HG02938 (cell line): ENCODE results near the gene CORO7.
A peak's percentile ranks its signal among the peaks of the same experiment; 100 is the strongest.

Experiments
- ATAC-seq: cut with Tn5 transposase; IDR thresholded peaks from one replicate; pipeline ENCODE4 v1.9.1; 2021; ENCODE audit warnings: mild to moderate bottlenecking, moderate library complexity; ENCODE audit not compliant: unreplicated experiment

The CORO7 gene

DNA sequence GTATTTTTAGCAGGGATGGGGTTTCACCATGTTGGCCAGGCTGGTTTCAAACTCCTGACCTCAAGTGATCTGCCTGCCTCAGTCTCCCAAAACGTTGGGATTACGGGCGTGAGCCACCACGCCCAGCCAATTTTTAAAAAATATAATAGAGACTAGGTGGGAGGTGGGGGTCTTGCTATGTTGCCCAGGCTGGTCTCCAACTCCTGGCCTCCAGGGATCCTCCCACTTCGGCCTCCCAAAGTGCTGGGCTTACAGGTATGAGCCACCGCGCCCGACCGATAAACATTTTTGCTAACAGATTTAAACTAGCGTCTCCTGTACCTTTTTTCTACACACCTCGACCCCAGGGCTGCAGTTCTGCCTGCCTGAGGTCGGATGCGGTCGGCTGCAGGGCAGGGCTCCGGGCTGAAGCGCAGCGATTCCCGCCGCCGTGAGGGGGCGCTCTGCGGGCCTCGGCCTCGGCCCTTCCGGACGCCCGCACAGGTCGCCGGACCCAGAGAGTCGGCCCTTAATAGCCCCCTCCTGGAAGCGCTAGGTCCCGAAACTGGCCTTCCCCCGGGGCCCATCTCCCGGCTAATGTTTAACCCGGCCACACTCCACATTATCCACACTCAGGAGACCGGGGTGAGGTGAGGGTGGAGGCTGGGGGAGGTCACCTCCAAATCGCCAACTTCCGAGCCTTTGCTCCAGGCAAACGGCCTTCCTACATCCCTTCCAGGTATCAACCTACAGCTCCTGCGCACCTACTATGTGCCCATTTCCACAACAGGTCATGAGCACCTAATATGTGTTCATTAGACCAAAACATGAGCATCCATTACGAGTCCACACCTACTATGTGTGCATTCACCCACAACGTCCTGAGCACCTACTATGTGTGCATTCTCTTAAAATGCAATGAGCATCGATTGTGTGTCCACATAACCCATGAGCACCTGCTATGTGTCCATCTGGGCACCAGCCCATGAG is 102.5 kb downstream of the CORO7 start:
- no peak for ATAC-seq

DNA sequence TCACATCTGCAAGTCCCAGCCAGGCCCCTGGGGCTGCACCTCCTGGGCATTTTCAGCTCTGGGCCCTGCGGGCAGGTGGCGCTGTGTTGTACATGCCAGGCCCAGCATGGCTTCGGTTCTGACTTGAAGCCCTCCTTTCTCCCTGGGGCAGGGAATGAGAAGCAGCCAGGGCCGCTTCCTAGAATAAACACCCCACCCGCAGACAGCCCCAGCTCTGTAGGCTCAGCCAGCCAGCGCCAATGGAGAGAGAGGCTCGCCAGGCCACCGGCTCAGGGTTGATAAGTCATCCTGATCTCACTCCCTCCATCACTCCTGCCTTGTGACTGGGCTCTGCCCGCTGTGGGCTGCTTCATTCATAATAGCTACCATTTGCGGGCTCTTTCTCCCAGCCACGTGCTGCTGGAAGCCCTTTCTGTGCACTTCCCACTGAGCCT is 106.5 kb downstream of the CORO7 start:
- ATAC-seq = no peak

DNA sequence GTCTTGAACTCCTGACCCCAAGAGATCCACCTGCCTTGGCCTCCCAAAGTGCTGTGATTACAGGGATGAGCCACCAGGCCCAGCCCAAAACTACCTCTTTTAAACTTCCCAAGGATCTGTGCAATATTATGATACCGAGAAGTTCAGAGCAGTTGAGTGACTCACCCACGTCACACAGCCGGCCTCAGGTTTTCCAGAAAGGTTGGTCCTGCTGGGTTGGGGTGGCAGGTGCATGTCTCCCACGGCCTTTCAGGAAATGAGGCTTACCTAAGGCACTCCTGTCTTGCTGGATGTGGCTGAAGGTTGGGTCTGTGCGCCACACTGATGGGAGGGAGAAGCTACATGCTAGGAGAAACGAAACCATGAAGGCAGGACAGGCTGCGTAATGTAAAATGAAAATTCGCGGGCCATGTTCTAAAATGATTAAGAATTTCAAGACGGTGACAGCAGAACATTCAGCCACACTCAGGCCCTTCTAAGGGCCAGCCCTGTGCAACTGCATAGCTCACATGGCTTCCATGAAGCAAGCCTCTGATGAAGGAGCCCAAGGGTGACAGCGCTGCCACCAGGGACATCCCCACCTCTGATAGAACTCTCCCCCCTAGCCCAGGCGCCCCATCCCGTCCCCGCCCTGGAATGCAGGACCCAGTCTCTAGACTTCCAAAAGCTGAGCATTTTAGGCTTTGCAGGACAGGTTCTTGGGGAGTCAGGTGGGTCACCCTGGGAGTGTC is 107.1 kb downstream of the CORO7 start:
- no peak for ATAC-seq

DNA sequence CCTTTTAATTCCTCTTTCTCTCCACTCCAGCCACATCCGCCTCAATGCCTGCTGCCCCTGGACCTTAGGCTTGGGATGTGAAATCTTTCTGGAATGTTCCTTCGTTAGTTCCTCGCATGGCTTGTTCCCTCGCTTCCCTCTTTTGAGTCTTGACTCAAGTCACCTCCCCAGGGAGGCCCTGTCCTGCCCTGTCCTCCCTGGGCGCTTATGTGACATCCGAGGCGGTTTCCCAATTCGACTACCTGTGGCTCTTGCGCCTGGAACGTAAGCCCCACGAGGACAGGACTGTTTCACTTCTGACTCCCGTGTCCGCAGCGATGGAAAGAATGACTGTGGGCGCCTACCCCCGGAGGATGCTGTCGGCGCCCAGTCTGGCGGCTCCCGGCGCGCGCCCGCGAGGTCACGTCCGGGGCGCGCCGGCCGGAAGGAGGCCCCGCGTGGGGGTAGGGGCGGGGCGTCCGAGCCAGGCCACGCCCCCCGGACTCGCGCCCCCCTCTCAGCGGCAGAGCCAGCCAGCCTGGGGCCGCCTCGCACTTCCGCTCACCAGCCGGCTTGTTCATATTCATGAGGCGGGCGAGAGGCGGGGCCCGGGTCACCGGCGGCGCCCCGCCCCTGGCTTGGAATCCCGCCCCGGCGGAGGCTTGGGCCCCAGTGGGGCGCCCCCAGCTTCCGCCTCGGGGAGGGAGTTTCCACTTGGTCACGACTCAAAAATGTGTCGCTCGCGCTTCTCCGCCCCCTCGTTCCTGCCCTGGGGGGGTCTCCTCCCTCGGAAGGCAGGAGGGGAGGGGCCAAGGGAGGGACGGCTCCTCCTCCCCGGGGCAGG is 109.0 kb downstream of the CORO7 start:
- peak; percentile 84 for ATAC-seq

DNA sequence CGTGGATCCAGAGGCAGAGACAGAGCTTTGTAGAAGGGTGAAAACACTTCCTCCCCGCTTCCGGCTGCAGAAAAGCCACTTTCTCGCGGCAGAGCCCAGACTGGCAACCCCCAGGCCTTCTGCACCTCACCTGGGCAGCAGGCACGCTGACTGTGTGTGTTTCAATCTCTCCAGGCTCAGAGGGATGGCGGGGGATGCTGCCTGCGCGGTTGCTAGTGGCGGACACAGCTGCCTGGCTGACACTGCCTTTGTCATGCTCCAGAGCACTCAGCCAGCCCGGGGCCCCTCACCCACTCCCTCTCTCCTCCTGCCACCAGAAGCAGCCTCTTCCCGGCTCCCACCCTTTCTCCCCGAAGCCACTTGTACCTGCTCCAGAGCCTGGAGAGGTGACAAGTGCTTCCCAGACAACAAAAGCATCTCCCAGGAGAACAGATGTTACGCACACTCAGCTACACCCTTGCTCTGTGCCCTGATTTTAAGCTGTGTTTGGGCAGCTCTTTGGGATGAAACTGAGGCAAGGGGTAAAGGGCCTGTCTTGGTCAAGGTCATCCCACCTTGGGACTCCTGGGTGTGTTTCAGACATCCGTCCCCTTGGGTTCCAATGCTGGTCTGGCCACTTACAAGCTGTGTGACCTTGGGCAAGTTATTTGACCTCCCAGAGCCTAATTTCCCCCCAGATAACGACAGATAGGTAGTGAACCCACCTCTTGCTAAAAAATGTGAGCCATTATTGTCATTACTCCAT is 109.8 kb downstream of the CORO7 start:
- ATAC-seq = no peak
